SK-N-SH (cell line): ENCODE results near the gene ITPRIPL2.

Experiments used
- TAF1 ChIP-seq: IDR thresholded peaks from 2 replicates; pipeline ENCODE4 v1.6.1; 2012; ENCODE audit warnings: low read depth, mild to moderate bottlenecking, low read length, moderate library complexity, borderline replicate concordance
- TF ChIP-seq, protein P1 (sequence below): fragments of 200-600 bp; sonication (generic); IDR thresholded peaks from 2 replicates; pipeline ENCODE4 v1.6.1; 2017; ENCODE audit warnings: antibody characterized with exemption, mild to moderate bottlenecking, moderate library complexity

DNA sequence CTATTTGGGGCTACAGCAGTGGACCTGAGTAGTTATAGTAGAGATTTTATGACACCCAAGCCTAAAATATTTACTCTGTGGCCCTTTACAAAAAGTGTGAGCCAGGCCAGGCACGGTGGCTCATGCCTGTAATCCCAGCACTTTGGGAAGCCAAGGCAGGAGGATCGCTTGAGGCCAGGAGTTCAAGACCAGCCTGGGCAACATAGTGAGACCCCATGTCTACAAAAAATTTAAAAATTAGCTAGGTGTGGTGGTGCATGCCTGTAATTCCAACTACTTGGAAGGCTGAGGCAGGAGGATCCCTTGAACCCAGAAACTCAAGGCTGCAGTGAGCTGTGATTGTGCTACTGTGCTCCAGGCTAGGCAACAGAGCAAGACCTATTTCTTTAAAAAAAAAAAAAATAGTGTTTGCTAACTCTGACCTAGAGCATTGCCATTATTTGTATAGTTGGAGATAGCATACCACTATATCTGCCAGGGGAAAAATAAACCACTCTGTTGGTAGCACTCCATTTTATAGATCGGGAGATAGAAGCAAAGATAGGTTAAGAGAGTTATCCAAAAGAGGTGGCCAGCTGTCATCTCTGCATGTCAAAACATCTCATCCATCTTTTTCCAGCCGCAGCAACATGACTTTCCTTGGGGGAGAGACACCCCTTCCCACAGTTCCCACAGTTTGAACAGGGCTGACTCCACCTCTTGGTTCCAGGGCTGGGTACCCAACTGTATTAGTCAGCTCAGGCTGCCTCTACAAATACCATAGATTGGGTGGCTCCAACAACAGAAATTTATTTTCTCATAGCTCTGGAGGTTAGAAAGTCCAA lies 3.0 kb upstream of the ITPRIPL2 start:
- TF ChIP-seq, protein P1, sequence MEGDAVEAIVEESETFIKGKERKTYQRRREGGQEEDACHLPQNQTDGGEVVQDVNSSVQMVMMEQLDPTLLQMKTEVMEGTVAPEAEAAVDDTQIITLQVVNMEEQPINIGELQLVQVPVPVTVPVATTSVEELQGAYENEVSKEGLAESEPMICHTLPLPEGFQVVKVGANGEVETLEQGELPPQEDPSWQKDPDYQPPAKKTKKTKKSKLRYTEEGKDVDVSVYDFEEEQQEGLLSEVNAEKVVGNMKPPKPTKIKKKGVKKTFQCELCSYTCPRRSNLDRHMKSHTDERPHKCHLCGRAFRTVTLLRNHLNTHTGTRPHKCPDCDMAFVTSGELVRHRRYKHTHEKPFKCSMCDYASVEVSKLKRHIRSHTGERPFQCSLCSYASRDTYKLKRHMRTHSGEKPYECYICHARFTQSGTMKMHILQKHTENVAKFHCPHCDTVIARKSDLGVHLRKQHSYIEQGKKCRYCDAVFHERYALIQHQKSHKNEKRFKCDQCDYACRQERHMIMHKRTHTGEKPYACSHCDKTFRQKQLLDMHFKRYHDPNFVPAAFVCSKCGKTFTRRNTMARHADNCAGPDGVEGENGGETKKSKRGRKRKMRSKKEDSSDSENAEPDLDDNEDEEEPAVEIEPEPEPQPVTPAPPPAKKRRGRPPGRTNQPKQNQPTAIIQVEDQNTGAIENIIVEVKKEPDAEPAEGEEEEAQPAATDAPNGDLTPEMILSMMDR, result no peak
- TF ChIP-seq TAF1, result no peak
